Thoracic aorta (tissue), 2 donors: ENCODE measurements around the gene PAEP. TPM values are rescaled to one million over a fixed set of nuclear protein-coding genes. Genes with fewer than 3 reads are reported as not detected.
"Not testable (repeated sequence)": the region's sequence is repeated elsewhere in the genome, so short reads cannot be mapped to it uniquely, and the experiment has no call there.

Source experiments
- ATAC-seq: fragments of 150-250 bp; one replicate; pipeline ENCODE4 v1.8.0; 2017; ENCODE audit warnings: low read depth; ENCODE audit not compliant: insufficient number of reproducible peaks, low FRiP score
- DNase-seq: peaks from one replicate; pipeline ENCODE4 v3.0.0-alpha.2; 2020; ENCODE audit warnings: low spot score
- H3K27ac ChIP-seq, 2 donors: fragments of 200-600 bp; sonication (generic); 1 replicate in 1 of 2; 2 replicates in 1 of 2; pipeline ENCODE4 v1.5.1; 2016; ENCODE audit warnings: mild to moderate bottlenecking in 2 of 2, moderate library complexity in 2 of 2
- H3K27me3 ChIP-seq: fragments of 200-600 bp; sonication (generic); replicated peaks from 2 replicates; pipeline ENCODE4 v1.6.0; 2016; ENCODE audit warnings: mild to moderate bottlenecking; ENCODE audit not compliant: insufficient read depth
- H3K36me3 ChIP-seq: fragments of 200-600 bp; sonication (generic); one replicate; pipeline ENCODE4 v1.5.1; 2016
- H3K4me1 ChIP-seq, 2 donors: fragments of 200-600 bp; sonication (generic); 1 replicate in 1 of 2; 2 replicates in 1 of 2; pipeline versions ENCODE4 v1.5.1 to v1.6.0; 2016; ENCODE audit warnings: low read depth in 2 of 2, mild to moderate bottlenecking in 1 of 2; ENCODE audit not compliant: control insufficient read depth in 1 of 2
- H3K4me3 ChIP-seq: fragments of 200-600 bp; sonication (generic); 2 replicates; pipeline ENCODE4 v1.5.1; 2016; ENCODE audit warnings: mild to moderate bottlenecking
- H3K9me3 ChIP-seq: fragments of 200-600 bp; sonication (generic); 2 replicates; pipeline ENCODE4 v1.5.1; 2016
- CTCF ChIP-seq: fragments of 200-600 bp; sonication (generic); IDR thresholded peaks from one replicate; pipeline ENCODE4 v1.5.1; 2019; ENCODE audit warnings: antibody characterized with exemption
- total RNA-seq, 2 donors: library from RNA; depleted of rRNA; stranded (reverse); fragments of >200 nt; gene quantifications; one replicate each; pipeline versions ENCODE4 v1.1.0 to v1.2.3, GENCODE V29; 2016

PAEP gene
- total RNA-seq, 2 donors from 2014 or later = not detected

GRCh38 chr9:135533674-135534073 is 27.9 kb upstream of the PAEP start:
- Histone ChIP-seq H3K27ac (no peak overlapping the region), H3K36me3 (no peaks in the 10 kb centered on the region), H3K4me1 (no peaks in the 10 kb centered on the region), H3K9me3 (no peaks in the 10 kb centered on the region), H3K27me3 (no peaks in the 10 kb centered on the region), H3K4me3 (no peak overlapping the region)
- DNase-seq (no peak), ATAC-seq (no peak)
- TF ChIP-seq CTCF = no peak

GRCh38 chr9:135534192-135534711 is 27.3 kb upstream of the PAEP start:
- H3K9me3 ChIP-seq, ATAC-seq, DNase-seq, H3K27me3 ChIP-seq, H3K4me3 ChIP-seq, H3K27ac ChIP-seq, H3K36me3 ChIP-seq, H3K4me1 ChIP-seq: not testable (repeated sequence)

GRCh38 chr9:135534826-135535225 is 26.7 kb upstream of the PAEP start:
- not testable (repeated sequence) for ATAC-seq, H3K4me3 ChIP-seq, H3K27ac ChIP-seq, DNase-seq, H3K9me3 ChIP-seq, H3K4me1 ChIP-seq, H3K36me3 ChIP-seq, H3K27me3 ChIP-seq

GRCh38 chr9:135535631-135536030 is 25.9 kb upstream of the PAEP start:
- not testable (repeated sequence) for H3K27me3 ChIP-seq, H3K4me3 ChIP-seq, H3K4me1 ChIP-seq, H3K9me3 ChIP-seq, H3K36me3 ChIP-seq, ATAC-seq, DNase-seq, H3K27ac ChIP-seq

GRCh38 chr9:135536216-135536615 is 25.3 kb upstream of the PAEP start:
- no peak for DNase-seq

GRCh38 chr9:135543262-135543894 is 18.2 kb upstream of the PAEP start:
- H3K4me1 ChIP-seq, H3K9me3 ChIP-seq, DNase-seq, H3K4me3 ChIP-seq, H3K27me3 ChIP-seq, H3K27ac ChIP-seq, H3K36me3 ChIP-seq, ATAC-seq: not testable (repeated sequence)

More at GRCh38 chr9:135536216-135536615, 25.3 kb upstream of the PAEP start:
- Histone ChIP-seq H3K27me3 (no peaks in the 10 kb centered on the region), H3K9me3 (no peaks in the 10 kb centered on the region), H3K4me3 (no peak overlapping the region), H3K4me1 (no peaks in the 10 kb centered on the region), H3K36me3 (no peaks in the 10 kb centered on the region), H3K27ac (no peak overlapping the region)
- no peak for ATAC-seq
- TF ChIP-seq CTCF = no peak

GRCh38 chr9:135544981-135545635 is 16.4 kb upstream of the PAEP start:
- Histone ChIP-seq H3K27ac (no peak overlapping the region), H3K4me3 (no peak overlapping the region), H3K9me3 (no peaks in the 10 kb centered on the region), H3K4me1 (no peaks in the 10 kb centered on the region), H3K27me3 (no peaks in the 10 kb centered on the region), H3K36me3 (no peaks in the 10 kb centered on the region)
- DNase-seq (no peak), ATAC-seq (no peak)
- TF ChIP-seq CTCF = no peak

- not testable (repeated sequence) for H3K27ac ChIP-seq, DNase-seq, H3K27me3 ChIP-seq, H3K4me3 ChIP-seq, H3K9me3 ChIP-seq, H3K4me1 ChIP-seq, H3K36me3 ChIP-seq, ATAC-seq
Observed at GRCh38 chr9:135545646-135546176, 15.8 kb upstream of the PAEP start, which contains the start of gene OBP2A. Gene OBP2A, plus strand, starts transcription at chr9:135546126. Its CDS starts 55 bp downstream, at chr9:135546181.

GRCh38 chr9:135546792-135547617 is 14.6 kb upstream of the PAEP start:
- not testable (repeated sequence) for DNase-seq, ATAC-seq, H3K9me3 ChIP-seq

More at GRCh38 chr9:135546792-135547617, 14.6 kb upstream of the PAEP start:
- H3K36me3 ChIP-seq, H3K27me3 ChIP-seq, H3K4me1 ChIP-seq, H3K4me3 ChIP-seq, H3K27ac ChIP-seq: not testable (repeated sequence)
